ENCODE data around the gene CRKL. TPM values are rescaled to one million over a fixed set of nuclear protein-coding genes. Genes with fewer than 3 reads are reported as not detected.
"Not testable (repeated sequence)": the region's sequence is repeated elsewhere in the genome, so short reads cannot be mapped to it uniquely, and the experiment has no call there.

The CRKL gene
- total and polyA plus RNA-seq, 12 donors = 19.2 to 76.9 (median 54.4) TPM

GRCh38 chr22:20967697-20968211 lies 50.5 kb downstream of the CRKL start:
- DNase-seq = no peak
- intact Hi-C loops (cut with DNase I) = loop anchor here in 1 of 10 donors (10.0 kb wide), 2 partner anchors 53 to 87 kb away; partner anchors contain the start of gene CRKL
- 51 to 55% methylated on average over 19 of the region's 19 CpGs for WGBS, 2 donors

DNA sequence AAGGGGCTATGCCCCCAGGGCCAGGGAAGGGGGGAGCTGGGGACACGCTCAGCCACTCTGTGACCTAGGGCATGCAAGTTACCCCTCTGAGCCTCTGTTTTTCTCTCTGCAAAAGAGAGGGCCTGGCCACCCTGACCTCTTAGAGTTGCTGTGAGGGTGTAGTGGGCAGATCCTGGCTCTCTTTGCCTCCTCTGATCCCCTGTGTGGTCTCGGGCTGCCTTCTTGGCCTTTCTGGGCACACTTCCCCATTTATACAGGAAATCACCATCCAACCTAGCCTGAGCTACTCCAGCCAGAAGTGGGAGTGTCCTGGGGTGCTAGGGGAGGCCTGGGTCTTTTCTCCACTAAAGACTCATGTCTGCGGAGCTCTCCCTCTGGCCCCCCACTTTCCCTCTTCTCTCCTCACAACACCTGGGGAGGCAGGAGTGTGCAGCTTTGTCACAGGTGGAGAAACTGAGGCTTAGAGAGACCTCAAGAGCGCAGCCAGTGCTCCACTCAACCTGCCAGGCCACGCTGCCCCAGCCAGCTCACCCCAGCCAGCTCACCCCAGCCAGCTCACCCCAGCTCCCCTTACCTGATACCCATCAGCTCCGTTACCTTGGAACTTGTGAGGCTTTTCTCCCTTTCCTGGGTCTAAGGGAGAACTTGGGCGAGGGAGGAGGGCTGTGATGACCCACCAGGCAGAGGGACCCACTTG lies 51.2 kb downstream of the CRKL start:
- Histone ChIP-seq H3K4me1 (peaks cover 3 to 36% (median 10%) of the 10 kb centered on the region in 9 donors), H3K4me3 (no peak overlapping the region), H3K27me3 (peaks cover 0 to 26% (median 16%) of the 10 kb centered on the region in 7 donors), H3K27ac (peak overlapping the region in 1 of 10 donors; percentile 50), H3K9me3 (no peaks in the 10 kb centered on the region), H3K36me3 (no peaks in the 10 kb centered on the region)
- 90 to 92% methylated on average over 7 of the region's 7 CpGs for WGBS, 2 donors
- no peak for DNase-seq
- ATAC-seq = no peak
- TF ChIP-seq, protein P1, sequence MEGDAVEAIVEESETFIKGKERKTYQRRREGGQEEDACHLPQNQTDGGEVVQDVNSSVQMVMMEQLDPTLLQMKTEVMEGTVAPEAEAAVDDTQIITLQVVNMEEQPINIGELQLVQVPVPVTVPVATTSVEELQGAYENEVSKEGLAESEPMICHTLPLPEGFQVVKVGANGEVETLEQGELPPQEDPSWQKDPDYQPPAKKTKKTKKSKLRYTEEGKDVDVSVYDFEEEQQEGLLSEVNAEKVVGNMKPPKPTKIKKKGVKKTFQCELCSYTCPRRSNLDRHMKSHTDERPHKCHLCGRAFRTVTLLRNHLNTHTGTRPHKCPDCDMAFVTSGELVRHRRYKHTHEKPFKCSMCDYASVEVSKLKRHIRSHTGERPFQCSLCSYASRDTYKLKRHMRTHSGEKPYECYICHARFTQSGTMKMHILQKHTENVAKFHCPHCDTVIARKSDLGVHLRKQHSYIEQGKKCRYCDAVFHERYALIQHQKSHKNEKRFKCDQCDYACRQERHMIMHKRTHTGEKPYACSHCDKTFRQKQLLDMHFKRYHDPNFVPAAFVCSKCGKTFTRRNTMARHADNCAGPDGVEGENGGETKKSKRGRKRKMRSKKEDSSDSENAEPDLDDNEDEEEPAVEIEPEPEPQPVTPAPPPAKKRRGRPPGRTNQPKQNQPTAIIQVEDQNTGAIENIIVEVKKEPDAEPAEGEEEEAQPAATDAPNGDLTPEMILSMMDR (IDR thresholded peaks at IDR 0.05) = no peak
- intact Hi-C loops (cut with DNase I) = loop anchor here in 1 of 10 donors (10.0 kb wide), 2 partner anchors 54 to 86 kb away; partner anchors contain the start of gene CRKL

More at GRCh38 chr22:20967697-20968211, 50.5 kb downstream of the CRKL start:
- peak overlapping the region in 1 of 10 donors; percentile 50 for H3K27ac ChIP-seq
- H3K4me1 ChIP-seq = peaks cover 3 to 31% (median 10%) of the 10 kb centered on the region in 9 donors
- H3K36me3 ChIP-seq = no peaks in the 10 kb centered on the region
- H3K4me3 ChIP-seq = no peak overlapping the region
- no peak for ATAC-seq
- H3K27me3 ChIP-seq = peaks cover 0 to 31% (median 16%) of the 10 kb centered on the region in 7 donors
- TF ChIP-seq, protein P1 (IDR thresholded peaks at IDR 0.05) = no peak
- no peaks in the 10 kb centered on the region for H3K9me3 ChIP-seq

- Histone ChIP-seq H3K9me3 (no peaks in the 10 kb centered on the region), H3K4me3 (no peak overlapping the region), H3K36me3 (no peaks in the 10 kb centered on the region), H3K4me1 (peaks cover 0 to 25% (median 0%) of the 10 kb centered on the region in 9 donors), H3K27ac (no peak overlapping the region), H3K27me3 (peaks cover 0 to 1% (median 0%) of the 10 kb centered on the region in 7 donors)
- WGBS, 2 donors = 56 to 68% methylated on average over 4 of the region's 4 CpGs
- intact Hi-C loops (cut with DNase I) = no loop called here
- ATAC-seq (no peak), DNase-seq (no peak)
- TF ChIP-seq, protein P1 (IDR thresholded peaks at IDR 0.05) = no peak
Observed at GRCh38 chr22:20970939-20971657, 53.9 kb downstream of the CRKL start.

GRCh38 chr22:20972014-20972694 lies 54.9 kb downstream of the CRKL start:
- intact Hi-C loops (cut with DNase I); H3K9me3 ChIP-seq; DNase-seq; H3K27me3 ChIP-seq; H3K4me3 ChIP-seq; H3K36me3 ChIP-seq: not testable (repeated sequence)
- 82 to 86% methylated on average over 11 of the region's 11 CpGs for WGBS, 2 donors
- Histone ChIP-seq H3K27ac (peak overlapping the region in 1 of 10 donors; percentile 2), H3K4me1 (peaks cover 0 to 25% (median 0%) of the 10 kb centered on the region in 9 donors)
- ATAC-seq = peak in 1 of 8 donors; percentile 35
